ENCODE results near the gene EFHC1.

Gene EFHC1

DNA sequence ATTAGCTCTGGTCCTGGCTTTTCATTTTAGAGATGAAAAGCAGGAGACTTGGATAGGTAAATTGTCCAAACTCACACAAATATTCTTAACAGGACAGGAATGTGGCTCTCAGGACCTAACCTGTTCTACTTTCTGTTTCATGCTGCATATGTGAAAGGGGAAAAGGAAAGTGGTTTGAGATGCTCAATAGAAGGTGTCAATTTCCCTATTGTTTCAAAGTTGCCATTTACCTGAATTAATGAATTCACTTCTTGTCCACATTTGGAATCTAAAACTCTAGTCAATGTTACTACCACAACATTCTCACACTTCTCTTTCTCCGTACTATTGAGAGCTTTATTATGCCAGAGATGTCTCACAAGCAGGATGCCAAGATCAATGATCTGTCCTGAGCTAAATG lies 4.8 kb upstream of the EFHC1 start:
- H3K4me3 ChIP-seq (ENCODE audit: low read depth, low read length) = no peak overlapping the region

DNA sequence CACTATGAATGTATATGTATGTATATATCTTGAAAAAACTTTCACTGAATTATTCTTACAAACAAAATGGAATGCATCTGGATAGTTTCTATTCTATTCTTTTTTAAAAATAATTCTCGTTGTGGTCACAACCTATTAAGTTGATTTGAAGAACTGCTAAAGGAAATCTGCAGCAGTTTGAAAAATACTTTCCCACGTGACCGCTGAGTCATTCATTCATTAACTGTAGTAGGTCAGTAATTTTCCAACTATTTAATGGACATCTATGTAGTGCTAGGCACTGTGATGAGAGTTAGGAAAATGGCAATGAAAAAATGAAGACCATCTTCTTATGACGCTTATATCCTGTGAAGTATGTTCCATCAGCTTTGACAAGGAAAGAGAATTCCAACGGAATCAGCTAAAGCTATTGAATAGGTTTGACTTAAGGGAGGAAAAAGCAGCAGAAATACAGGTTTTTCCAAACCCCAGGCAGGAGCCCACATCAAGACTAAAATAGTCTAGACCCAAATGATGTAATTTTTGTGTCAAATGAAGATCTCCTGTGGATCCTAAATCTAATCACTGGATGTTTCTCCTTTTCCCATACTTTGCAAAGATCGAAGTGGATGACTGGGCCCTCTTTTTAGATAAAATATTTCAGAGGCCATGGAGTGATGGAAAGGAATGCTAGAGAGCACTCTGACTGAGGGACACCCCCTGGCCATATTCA lies 4.1 kb upstream of the EFHC1 start:
- TF ChIP-seq, protein P1, sequence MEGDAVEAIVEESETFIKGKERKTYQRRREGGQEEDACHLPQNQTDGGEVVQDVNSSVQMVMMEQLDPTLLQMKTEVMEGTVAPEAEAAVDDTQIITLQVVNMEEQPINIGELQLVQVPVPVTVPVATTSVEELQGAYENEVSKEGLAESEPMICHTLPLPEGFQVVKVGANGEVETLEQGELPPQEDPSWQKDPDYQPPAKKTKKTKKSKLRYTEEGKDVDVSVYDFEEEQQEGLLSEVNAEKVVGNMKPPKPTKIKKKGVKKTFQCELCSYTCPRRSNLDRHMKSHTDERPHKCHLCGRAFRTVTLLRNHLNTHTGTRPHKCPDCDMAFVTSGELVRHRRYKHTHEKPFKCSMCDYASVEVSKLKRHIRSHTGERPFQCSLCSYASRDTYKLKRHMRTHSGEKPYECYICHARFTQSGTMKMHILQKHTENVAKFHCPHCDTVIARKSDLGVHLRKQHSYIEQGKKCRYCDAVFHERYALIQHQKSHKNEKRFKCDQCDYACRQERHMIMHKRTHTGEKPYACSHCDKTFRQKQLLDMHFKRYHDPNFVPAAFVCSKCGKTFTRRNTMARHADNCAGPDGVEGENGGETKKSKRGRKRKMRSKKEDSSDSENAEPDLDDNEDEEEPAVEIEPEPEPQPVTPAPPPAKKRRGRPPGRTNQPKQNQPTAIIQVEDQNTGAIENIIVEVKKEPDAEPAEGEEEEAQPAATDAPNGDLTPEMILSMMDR (IDR thresholded peaks at IDR 0.05; ENCODE audit: low read depth, low read length) = no peak
- TF ChIP-seq, protein P2, sequence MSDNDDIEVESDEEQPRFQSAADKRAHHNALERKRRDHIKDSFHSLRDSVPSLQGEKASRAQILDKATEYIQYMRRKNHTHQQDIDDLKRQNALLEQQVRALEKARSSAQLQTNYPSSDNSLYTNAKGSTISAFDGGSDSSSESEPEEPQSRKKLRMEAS (IDR thresholded peaks at IDR 0.05; ENCODE audit: low read depth, low read length) = no peak
- TF ChIP-seq POLR2A (IDR thresholded peaks at IDR 0.05; ENCODE audit: extremely low read depth, insufficient read length) (no peak), MYC (IDR thresholded peaks at IDR 0.05; ENCODE audit: low read depth, low read length) (no peak)
- DNase-seq (ENCODE audit: low read depth) = no peak
- H3K4me3 ChIP-seq (ENCODE audit: low read depth, low read length) = no peak overlapping the region

More for the DNA sequence above, 4.8 kb upstream of the EFHC1 start:
- DNase-seq (ENCODE audit: low read depth) = no peak
- no peak for TF ChIP-seq POLR2A (IDR thresholded peaks at IDR 0.05; ENCODE audit: extremely low read depth, insufficient read length)
- TF ChIP-seq, protein P1 (IDR thresholded peaks at IDR 0.05; ENCODE audit: low read depth, low read length) = no peak
- no peak for TF ChIP-seq MYC (IDR thresholded peaks at IDR 0.05; ENCODE audit: low read depth, low read length)
- TF ChIP-seq, protein P2 (IDR thresholded peaks at IDR 0.05; ENCODE audit: low read depth, low read length) = no peak

DNA sequence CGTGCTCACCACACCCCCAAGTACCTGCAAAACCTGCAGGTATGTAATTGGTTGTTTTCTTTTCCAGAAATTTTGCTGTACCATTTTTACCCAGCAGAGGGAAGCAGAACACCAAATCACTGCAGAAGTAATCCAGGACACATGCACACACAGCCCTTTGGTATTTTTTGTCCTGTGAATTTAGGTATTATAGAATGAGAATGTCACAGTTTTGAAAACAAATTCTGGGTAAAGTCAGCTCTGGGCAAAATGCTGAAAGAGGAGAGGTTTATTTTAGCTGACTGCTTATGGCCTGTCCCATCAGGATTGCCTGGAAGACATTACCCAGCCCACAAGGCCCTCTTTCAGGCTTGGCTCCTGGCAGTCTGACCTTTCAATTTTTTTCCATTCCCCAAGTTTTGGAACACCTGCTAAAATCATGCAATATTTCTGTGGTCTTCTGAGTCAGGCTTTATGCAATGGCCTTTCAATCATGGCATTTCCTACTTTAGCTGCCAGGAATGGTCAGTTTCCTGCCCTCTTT lies 3.5 kb upstream of the EFHC1 start:
- TF ChIP-seq, protein P1 (IDR thresholded peaks at IDR 0.05; ENCODE audit: low read depth, low read length) = peak; percentile 75
- TF ChIP-seq, protein P2 (IDR thresholded peaks at IDR 0.05; ENCODE audit: low read depth, low read length) = peak; percentile 71
- peak; percentile 82 for TF ChIP-seq MYC (IDR thresholded peaks at IDR 0.05; ENCODE audit: low read depth, low read length)
- TF ChIP-seq POLR2A (IDR thresholded peaks at IDR 0.05; ENCODE audit: extremely low read depth, insufficient read length) = no peak

DNA sequence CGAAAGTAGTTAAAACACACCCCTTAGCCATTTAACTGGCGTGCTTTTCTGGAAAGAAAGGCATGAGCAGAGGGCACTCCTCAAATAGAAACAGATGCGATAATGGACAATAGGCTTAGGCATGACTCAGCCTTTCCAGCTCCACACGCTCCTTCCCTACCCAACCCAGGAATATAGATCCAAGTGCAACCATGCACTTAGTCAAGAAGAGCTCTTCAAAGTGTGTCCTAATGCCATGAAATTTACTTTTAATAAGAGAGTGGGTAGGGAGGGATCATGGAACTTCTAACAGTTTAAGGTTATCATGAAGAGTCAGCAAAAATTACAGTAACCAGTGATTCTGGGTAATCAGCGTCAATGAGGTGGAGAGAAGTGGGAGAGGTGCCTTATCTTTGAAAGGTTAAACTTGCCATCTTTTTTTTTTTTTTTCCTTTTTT lies 2.4 kb upstream of the EFHC1 start:
- no peak for TF ChIP-seq MYC (IDR thresholded peaks at IDR 0.05; ENCODE audit: low read depth, low read length)
- no peak for TF ChIP-seq POLR2A (IDR thresholded peaks at IDR 0.05; ENCODE audit: extremely low read depth, insufficient read length)
- TF ChIP-seq, protein P2 (IDR thresholded peaks at IDR 0.05; ENCODE audit: low read depth, low read length) = no peak
- TF ChIP-seq, protein P1 (IDR thresholded peaks at IDR 0.05; ENCODE audit: low read depth, low read length) = no peak
- H3K4me3 ChIP-seq (ENCODE audit: low read depth, low read length) = no peak overlapping the region
- DNase-seq (ENCODE audit: low read depth) = no peak

More for the DNA sequence above, 3.5 kb upstream of the EFHC1 start:
- peak; percentile 69 for DNase-seq (ENCODE audit: low read depth)
- H3K4me3 ChIP-seq (ENCODE audit: low read depth, low read length) = no peak overlapping the region

DNA sequence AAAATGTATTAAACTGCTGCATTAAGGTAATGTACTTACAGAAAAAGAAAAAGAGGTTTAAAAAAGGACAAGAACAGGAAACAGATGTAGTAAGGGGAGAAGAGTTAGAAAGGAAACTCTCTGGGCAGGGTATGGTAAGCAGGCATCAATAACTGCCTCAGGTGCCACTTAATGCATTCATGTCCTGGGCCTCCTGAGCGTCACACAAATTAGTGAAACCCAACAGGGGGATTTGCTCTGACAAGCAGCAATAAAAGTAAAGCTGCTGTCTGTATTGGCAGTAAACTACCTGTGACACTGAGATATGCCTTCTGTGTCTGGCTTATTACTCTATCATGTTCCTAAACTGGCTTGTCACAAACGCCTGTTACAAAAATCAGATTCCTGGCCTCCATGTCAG lies 1.5 kb upstream of the EFHC1 start:
- no peak for TF ChIP-seq POLR2A (IDR thresholded peaks at IDR 0.05; ENCODE audit: extremely low read depth, insufficient read length)
- TF ChIP-seq, protein P1 (IDR thresholded peaks at IDR 0.05; ENCODE audit: low read depth, low read length) = no peak
- TF ChIP-seq MYC (IDR thresholded peaks at IDR 0.05; ENCODE audit: low read depth, low read length) = no peak
- TF ChIP-seq, protein P2 (IDR thresholded peaks at IDR 0.05; ENCODE audit: low read depth, low read length) = no peak

More for the DNA sequence above, 1.5 kb upstream of the EFHC1 start:
- H3K4me3 ChIP-seq (ENCODE audit: low read depth, low read length) = no peak overlapping the region
- no peak for DNase-seq (ENCODE audit: low read depth)

Measured in NB4 (cell line).